GM18520 (cell line): ENCODE data around the gene TSPAN9.

Source experiments
- ATAC-seq: cut with Tn5 transposase; IDR thresholded peaks from one replicate; pipeline ENCODE4 v1.9.1; 2021; ENCODE audit not compliant: unreplicated experiment

TSPAN9 gene

DNA sequence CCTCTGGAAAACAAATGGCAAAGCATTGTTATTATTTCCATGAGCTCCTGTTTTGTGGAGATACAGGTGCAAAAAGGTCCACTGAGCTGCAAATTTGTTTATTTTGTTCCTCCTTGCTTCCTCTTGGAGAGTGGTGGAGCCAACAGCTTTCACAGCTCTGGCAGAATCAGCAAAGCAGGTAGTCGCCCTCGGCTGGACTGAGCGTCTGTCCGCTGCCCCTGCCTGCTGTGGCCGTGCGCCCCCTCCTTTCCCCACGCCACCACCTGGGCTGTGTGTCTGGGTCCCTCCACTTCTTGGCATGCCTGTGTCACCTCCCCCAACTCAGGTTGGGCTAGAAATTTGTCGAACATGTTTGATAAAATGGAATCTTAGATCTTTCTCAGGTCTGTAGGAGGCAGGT lies 188.2 kb downstream of the TSPAN9 start:
- ATAC-seq, result no peak

DNA sequence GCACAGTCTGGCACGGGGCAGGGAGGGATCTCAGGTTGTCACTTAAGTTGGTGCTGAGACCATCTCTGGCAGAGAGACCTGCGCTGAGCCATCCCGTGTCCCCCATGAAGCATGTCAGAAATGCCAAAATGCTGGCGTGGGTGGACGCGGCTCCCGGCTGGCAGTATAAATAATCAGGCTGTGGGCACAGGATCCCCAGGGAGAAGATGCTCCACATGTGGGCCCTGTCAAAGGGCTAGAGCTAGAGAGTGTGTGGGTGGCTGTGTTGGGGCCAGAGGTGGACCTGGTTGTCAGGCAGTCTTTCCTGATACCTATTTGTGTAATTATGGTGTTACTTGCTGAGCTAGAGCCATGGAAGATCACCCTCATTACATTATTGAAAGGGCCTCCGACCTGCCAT lies 189.5 kb downstream of the TSPAN9 start:
- ATAC-seq, result no peak

DNA sequence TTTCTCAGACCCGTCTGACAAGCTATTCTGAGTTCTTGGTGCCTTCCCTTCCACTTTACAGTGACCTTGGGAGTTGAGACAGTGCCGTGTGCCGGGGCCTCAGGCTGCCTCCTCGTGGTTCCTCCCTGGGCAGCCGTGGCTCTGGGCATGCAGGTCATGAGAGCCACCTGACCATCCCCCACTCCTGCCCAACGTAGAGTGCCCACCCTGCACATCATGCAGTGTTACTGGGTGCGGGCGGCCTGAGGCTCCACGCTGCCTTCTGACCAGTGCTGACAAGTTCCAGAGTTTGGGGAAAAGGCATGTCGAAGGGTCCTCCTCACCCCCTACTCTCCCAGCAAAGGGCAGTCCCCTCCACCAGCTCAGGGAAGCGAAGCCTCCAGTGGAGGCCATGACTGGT lies 190.5 kb downstream of the TSPAN9 start:
- no peak for ATAC-seq

- no peak for ATAC-seq
These were observed 192.4 kb downstream of the TSPAN9 start for GRCh38 chr12:3269594-3269993.

- ATAC-seq, result no peak
These were observed 194.0 kb downstream of the TSPAN9 start for GRCh38 chr12:3271146-3271545.

- ATAC-seq, result no peak
These were observed 194.5 kb downstream of the TSPAN9 start for GRCh38 chr12:3271639-3272038.

DNA sequence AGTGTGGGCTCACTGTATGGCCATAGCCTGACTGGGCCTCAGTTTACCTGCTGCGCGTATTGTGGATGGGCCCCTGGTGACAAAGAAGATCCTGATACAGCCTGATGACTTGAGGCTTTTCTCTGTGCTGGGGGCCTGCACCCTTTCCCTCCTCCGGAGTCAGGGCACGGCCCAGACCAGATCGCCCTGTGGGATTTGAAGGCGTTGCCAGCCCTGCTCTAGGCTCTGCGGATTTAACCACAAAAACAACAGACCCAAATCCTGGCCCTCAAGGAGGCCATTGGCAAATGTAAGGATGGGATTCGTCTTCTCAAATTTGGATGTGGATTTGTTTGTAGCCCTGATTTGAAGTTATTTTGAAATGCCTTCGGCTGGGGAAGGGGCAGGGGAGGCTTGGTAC lies 195.8 kb downstream of the TSPAN9 start:
- ATAC-seq, result no peak

DNA sequence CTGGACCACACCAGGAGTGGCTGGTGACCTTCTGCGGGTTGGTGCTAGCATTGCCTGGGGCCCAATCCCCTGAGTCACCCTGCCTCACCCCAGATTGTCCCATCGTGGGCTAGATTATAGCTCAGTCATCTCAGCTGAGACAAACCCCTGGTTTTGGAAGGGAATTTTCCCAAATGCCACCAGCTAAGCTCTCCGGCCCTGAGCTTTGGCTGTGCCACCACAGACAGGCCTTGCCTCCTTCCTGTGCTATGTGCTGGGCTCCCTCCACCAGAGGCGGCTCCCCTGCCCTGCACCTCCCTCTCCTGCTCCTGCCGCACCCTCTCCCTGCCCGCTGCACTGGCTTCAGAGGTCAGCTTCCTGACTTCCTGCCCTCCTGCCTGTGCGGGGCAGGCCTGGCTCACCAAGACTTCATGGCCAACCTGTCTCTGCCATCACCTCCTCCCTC lies 196.3 kb downstream of the TSPAN9 start:
- ATAC-seq, result no peak

- no peak for ATAC-seq
These were observed 197.5 kb downstream of the TSPAN9 start for GRCh38 chr12:3274664-3275063.

GRCh38 chr12:3275171-3276041 lies 198.2 kb downstream of the TSPAN9 start:
- ATAC-seq, result no peak

DNA sequence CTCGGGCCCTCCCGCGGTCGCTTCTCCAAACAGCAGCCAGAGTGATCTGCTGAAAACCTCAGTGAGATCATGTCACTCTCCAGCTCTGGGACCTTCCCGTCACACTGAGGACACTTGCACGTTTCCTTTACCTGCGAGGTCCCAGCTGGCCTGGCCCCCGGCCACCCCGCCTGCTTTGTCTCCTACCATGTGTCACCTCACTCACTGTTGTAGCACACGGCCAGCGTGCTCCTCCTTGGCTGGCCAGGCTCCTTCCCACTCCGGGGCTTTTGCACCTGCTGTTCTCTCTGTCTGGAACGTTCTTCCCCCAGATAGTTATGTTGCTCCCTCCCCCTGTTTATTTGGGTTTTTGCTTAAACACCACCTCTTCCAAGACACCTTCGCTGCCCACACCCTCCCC lies 199.0 kb downstream of the TSPAN9 start:
- ATAC-seq, result no peak

- no peak for ATAC-seq
These were observed 200.2 kb downstream of the TSPAN9 start for GRCh38 chr12:3277306-3277943.

DNA sequence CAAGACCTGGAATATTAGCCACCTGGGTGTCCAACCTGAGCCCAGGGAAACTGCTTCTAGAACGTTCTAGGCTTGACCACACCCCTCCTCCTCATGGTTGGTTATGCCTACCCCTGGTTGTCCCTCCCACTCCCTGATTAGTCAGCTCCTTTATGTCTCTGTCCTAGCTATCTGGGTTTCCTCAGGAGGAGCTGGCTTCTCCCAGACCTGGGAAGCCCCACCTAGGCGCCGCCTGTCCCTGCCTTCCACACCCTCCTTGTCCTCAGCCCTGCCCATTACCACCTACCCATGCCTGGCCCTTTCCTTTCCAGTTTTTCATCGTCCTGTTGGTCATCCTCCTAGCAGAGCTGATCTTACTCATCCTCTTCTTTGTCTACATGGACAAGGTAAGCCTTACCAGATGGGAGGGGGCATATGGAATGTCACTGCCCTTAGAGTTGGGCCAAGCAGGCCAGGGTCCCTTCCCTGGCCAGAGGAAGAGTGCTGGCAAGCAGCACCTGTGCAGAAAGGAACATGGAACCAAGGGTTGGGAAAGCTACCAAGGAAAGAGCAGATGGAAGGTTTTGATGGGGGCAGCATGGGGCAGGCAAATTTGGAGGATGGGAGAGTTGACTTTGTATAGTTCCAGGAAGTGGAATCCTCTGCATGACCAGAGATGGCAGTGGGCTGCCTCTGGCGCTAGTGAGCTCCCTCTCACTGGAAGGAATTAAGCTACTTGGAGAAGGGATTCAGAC lies 201.7 kb downstream of the TSPAN9 start:
- no peak for ATAC-seq

DNA sequence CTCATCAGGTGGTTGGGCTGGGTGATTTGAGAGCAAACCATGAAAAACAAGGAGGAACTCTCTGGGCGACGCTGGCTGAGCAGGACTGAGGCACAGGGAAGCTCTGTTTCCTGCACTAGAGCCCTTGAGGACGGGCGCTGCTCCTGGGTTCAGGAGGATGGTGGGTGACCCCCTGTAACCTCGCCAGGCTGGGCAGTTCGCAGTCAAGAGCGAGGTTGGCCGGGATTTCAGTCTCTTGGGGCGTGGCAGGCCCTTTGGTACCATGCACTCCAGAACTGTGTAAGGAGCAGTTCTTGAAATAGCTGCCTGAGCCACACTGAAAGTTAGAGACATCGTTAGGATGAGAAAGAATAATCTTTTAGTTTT lies 202.2 kb downstream of the TSPAN9 start:
- ATAC-seq, result no peak

GRCh38 chr12:3279832-3280231 lies 202.7 kb downstream of the TSPAN9 start:
- ATAC-seq, result no peak

DNA sequence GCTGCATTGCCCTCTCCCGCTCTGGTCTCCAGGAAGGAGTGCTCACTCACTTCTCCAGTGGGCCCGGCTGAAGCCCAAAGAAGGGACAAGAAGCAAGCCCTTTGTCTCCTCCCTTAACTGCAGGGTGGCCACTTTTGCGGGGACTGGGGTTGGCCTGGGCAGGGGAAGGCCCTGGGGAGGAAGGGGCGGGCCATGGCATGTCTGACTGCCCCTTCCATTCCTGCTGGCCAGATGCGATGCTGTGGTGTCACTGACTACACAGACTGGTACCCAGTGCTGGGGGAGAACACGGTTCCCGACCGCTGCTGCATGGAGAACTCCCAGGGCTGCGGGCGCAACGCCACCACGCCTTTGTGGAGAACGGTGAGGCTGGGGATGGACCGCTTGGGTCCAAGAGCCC lies 203.8 kb downstream of the TSPAN9 start:
- no peak for ATAC-seq

GRCh38 chr12:3281588-3282383 lies 204.6 kb downstream of the TSPAN9 start:
- ATAC-seq, result no peak

GRCh38 chr12:3282384-3282670 lies 205.1 kb downstream of the TSPAN9 start:
- ATAC-seq, result no peak

DNA sequence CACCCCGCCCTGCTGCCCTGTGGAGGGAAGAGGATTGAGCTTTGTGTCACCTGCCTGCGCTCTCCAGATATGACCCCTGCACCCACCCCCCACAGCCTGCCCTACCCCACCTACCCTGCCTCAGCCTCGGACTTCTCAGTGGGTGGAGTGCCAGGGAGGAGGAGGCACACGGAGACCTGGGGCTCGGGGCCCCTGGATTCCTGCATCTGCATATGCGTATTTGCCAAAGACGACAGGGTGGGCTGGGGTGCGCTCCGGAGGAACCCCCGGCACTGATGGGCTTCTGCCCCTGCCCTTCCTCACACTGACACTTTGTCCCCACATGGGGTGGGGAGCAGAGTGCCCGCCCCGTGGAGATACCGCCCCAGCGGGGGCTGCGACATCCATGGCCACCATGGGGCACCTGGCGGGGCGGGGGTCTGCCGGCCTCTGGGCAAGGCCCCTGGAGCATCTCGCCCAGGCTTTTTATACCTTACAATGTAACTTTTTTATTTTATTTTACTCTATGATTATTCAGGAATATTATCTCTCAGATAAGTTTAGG lies 206.0 kb downstream of the TSPAN9 start:
- no peak for ATAC-seq

DNA sequence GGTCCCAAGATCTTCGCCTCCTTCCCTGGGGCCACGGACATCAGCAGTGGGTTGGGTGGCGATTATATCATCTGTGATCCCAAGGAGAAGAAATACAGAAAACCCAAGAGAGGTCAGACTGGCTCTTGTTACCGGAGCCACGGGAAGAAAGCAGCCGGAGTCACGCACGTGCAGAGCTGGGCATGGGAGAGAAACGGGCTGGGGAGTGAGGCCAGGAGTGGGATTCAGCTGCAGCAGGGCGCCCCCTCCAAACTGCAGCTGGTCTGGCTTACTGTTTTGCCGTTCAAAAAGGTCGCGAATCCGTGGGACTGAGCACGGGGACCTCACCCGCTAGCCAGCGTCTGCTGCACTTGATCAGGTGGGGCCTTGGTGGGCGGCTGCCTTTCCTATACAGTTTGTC lies 207.2 kb downstream of the TSPAN9 start:
- ATAC-seq, result no peak

GRCh38 chr12:3285570-3285969 lies 208.4 kb downstream of the TSPAN9 start:
- no peak for ATAC-seq
